Fibroblast of the conjunctiva (primary cell): ENCODE results near the gene MCF2L.

Experiments used
- DNase-seq: peaks from one replicate; pipeline ENCODE4 v3.0.0-alpha.2; 2010; ENCODE audit warnings: low read depth

The MCF2L gene

DNA sequence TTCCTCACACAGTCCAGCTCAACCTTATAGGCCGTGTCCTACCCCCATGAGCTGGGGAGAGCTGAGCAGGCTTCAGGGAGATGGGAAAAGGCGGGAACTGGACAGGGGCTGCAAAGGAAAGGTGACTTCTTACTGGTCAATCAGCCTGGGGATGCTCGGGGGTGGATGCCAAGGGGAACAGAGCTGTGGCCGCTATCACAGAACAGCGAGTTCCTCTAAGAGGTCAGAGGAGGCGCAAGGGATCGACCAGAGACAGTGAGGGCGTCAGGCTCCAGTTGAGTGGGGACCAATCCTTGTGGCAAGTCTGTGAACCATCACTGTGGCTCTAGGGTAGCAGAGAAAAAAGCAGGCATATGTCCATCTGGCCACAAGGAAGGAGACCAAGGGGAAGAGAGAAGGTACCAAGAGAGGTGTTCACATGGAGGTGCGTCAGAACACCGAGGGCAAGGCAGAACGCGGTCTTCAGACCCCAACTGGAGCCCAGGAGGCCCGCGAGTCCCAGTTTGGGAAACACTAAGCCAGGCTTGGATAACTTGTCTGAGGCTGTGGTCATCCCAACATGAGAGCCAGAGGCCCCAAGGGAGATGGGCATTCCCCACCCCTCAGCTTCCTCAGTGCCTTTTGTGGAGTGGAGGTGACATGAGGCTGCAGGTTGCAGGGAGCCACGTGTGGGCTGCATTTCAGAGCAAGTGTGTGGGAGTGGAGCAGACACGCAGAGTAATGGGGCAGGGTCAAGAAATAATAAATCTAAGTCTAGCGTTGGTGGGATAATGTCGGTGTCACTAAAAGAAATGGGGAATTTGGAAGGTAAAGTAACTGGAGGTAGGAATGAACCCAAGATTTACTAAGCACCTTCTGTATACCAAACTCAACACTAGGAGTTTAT is 157.5 kb downstream of the MCF2L start:
- DNase-seq = no peak

GRCh38 chr13:113129480-113129879 is 160.5 kb downstream of the MCF2L start:
- DNase-seq = no peak

GRCh38 chr13:113129921-113130750 is 161.1 kb downstream of the MCF2L start:
- no peak for DNase-seq

- DNase-seq = no peak
These were observed 166.3 kb downstream of the MCF2L start for GRCh38 chr13:113135281-113135760.

DNA sequence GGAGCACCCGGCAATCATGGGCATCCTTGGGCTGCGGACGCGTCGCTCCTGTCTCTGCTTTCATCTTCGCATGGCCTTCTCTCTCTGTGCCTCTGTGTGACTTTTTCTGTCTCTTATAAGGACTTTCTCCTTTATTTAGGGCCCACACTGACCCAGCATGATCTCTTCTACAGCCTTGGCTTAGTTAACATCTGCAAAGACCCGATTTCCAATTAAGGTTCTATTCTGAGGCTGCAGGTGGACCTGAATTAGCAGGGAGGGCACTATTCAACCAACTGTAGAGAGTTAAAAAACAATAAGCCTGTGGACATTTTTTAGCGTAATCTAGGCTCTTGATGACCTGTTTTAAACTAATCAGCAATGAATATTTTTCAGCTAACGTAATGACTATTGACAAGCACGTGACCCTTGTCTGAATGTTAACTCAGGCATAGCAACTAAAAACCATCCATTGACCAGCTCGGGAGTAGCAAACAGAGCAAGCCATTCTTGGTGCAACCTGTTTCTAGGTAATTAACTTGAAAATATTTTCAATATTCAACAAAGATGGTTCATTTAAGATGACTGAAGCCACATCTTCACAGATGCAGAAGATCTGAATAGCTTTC is 168.8 kb downstream of the MCF2L start:
- no peak for DNase-seq

DNA sequence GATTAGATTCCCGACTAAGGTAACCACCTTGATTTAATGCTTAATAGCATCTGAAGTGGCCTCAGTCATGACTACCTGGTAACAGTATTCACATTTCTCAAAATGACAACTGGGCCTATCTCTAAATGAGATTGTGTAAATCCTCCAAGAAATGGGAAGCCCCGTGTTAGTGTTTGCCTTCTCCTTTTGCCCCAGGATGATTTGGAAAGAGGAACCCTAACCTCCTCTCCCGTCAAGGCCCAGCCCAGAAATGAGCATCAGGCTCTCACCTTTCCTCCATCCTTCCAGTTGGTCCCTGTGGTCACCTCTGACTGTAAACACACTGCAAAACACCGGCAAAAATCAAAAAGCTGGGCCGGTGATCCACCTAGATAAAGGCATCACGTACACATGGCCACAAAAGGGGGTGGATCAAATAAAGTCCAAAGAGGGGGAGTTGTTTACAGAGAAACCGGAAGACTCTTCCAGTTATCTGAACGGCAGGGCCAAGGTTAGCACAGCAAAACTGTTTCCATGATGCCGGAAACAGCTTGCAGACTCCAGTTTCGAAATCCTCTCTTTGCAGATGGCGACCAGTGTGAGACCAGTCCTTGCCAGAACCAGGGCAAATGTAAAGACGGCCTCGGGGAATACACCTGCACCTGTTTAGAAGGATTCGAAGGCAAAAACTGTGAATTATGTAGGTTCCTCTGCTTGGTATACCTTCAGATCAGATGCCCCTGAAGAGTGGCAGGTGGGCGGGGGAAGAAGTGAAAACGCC is 170.0 kb downstream of the MCF2L start:
- DNase-seq = no peak

GRCh38 chr13:113139577-113139976 is 170.6 kb downstream of the MCF2L start:
- DNase-seq = no peak

DNA sequence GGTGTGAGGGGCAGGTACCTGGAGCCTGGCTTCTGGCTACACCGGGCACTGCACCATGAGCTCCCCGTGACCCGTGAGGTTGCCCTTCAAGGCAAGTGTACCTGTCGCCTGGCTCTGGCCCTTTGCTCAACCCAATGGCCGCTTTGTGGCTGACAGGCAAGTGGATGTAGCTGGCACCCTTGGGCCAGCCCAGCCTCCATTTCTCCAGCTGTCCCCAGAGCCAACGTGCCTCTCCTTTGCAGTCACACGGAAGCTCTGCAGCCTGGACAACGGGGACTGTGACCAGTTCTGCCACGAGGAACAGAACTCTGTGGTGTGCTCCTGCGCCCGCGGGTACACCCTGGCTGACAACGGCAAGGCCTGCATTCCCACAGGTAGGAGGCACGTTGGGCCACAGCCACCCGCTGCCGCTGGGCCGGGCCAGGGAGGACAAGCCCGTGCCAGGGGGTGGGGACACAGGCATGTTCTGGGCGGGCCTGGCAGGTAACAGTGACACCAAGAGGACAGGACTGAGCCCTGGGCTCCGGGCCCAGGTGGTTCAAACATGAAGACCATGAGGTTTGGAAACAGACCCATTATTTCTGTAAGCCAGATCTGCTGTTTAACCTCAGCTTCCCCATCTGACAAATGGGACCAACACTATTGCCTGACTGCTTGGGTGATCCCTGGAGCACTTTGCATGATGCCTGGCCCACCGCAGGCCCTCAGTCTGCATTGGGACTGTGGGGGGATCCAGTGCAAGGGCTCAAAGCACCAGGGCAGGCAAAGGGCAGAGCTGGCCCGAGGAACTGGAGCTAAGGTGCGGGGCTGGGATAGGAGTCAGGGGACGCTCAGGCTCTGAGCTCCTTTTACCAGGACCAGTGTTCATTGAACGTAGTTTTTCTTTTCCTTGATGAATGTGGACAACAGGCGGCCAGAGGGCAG is 171.9 kb downstream of the MCF2L start:
- DNase-seq = no peak

GRCh38 chr13:113141601-113141970 is 172.6 kb downstream of the MCF2L start:
- DNase-seq = no peak

DNA sequence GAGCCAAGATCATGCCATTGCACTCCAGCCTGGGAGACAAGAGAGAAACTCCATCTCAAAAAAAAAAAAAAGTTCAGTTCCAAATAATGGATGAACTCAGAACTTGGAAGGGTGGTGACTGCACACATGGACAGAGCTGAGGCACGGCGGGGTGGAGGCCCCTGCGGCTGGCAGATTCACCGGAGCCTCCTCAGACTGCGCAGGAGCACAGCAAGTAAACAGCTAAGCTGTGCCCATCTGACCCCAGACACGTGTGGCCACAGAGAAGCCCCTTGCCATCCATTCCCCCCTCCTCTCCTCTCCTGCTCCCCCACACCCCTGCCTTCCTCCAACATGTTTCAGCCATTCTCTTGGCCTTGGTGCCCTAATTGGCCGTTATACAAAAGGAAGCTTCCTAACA is 173.9 kb downstream of the MCF2L start:
- no peak for DNase-seq

- no peak for DNase-seq
These were observed 174.6 kb downstream of the MCF2L start for GRCh38 chr13:113143466-113144254.

DNA sequence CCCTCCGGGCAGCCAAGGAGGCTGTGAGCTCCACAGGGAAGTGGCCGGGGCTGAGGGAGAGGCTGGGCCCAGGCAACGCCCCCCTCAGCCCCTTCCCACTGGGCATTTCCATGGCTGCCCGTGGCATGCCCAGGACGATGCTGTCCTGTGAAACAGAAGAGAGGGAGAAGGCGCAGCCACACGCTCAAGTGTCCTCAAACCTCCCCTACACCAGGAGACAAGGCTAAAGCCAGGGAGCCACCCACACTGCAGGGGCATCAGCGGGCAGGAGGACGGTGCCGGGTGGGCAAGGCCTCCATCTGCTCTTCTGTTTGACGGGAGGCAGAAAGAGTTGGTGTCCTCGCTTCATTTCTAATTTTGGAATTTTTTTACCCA is 175.2 kb downstream of the MCF2L start:
- no peak for DNase-seq

- DNase-seq = no peak
These were observed 176.5 kb downstream of the MCF2L start for GRCh38 chr13:113145496-113145895.

- no peak for DNase-seq
These were observed 177.0 kb downstream of the MCF2L start for GRCh38 chr13:113145911-113146598.

DNA sequence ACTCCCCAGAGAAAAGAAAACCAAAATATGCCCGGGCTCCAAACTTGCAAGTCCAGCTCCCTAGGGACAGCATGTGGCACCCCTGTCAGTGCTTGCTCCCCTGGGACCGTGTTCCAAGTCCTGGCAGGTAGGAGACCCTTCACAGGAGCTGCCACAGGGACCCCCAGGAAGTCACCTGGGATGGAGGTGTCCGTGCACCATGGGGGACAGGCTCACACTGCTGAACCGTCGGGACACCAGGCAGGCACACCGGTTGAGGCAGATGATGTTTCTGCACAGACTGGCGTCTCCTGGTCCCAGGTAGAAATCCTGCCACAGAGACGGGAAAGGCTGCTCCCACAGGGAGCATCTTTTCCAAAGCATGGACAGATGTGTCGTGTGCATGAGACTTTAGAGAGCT is 177.7 kb downstream of the MCF2L start:
- no peak for DNase-seq

- DNase-seq = no peak
These were observed 178.2 kb downstream of the MCF2L start for GRCh38 chr13:113147206-113147605.

GRCh38 chr13:113148407-113148806 is 179.4 kb downstream of the MCF2L start:
- DNase-seq = no peak

GRCh38 chr13:113148940-113149503 is 180.0 kb downstream of the MCF2L start:
- no peak for DNase-seq
